NCI-H748 (cell line): ENCODE data around the gene PALD1.

Experiments used
- DNase-seq: peaks from one replicate; lab custom pipeline; 2025; ENCODE audit not compliant: unreplicated experiment; lab: John Stamatoyannopoulos, UW

The PALD1 gene

GRCh38 chr10:70504521-70505358, 26.2 kb downstream of the PALD1 start:
- DNase-seq = no peak

DNA sequence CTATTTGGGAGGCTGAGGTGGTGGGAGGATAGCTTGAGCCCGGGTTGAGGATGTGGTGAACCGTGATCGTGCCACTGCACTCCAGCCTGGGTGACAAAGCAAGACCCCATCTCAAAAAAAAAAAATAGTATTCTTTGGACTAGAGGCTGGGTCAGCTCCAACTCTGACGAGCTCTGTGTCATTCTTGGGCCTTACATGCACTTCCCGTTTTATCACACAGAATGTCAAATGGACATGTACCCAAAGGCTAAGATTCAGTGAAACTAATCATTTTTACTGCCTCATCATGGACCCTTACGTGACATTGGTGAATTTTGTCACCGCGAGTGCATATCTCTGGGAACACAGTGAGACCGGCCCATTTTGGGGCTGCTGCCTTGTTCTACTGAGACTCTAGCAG, 27.3 kb downstream of the PALD1 start:
- no peak for DNase-seq

DNA sequence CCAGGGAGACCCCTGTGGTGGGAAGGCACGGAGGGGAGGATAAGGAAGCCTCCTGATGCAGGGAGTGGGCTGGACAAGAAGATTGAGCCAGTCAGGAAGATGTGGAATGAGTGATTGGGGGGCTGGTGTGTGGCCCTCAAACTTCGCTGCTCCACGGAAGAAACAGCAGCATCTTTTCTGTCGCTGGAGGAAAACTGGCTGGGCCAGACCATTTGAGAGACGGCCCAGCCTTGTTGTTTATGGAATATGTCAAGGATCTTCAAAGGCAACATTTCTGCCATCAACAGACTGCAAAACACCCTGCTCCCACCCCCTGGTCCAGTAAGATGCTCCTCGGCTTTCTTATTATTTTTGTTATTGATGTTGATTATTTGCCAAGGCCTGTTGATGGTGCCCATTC, 29.4 kb downstream of the PALD1 start:
- no peak for DNase-seq

- DNase-seq = peak; percentile 2
These were observed 30.6 kb downstream of the PALD1 start for GRCh38 chr10:70508912-70509756.

- DNase-seq = no peak
These were observed 31.2 kb downstream of the PALD1 start for GRCh38 chr10:70509757-70510147.

- DNase-seq = no peak
These were observed 31.9 kb downstream of the PALD1 start for GRCh38 chr10:70510453-70510852.

DNA sequence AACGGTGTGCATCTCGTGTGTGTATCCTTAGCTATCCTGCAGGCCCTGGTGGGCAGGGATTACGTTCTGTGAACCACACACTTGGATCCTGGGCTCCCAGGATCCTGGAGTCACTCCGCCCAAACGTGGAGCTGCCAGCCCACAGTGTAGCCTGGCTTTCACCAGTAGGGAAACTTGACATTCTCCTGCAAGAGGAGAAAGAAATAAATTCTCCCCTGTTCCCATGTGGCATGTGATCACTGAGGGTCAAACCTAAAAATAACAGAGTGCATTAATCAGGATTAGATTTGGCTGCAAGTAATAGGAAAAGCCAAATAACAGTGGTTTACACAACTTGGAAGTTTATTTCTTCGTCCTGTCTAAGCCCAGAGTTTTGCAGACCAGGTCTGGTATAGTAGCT, 32.3 kb downstream of the PALD1 start:
- no peak for DNase-seq

DNA sequence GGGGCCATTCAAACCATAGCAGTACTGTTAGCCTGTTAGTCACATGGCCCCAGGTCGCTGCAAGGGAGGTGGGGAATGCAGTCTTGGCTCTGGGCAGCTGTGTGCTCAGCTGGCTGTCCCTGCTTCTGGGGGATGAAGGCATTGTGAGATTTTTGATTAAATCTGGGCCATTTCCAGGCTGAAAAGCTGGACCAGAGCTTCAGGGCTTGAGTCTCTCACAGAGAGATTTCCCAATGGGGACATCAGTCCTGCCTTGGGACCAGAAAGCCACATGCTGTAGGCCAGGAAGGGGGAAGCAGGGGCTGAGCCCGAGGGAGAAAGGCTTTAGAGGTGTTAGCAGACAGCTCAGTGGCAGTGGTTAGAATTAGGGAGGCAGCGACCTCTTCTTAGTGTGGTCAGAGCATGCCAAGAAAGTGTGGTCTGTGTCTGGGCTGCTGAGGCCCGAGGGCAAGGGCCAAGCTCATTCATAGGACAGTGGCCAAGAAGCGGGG, 33.6 kb downstream of the PALD1 start:
- DNase-seq = no peak

- DNase-seq = no peak
These were observed 35.3 kb downstream of the PALD1 start for GRCh38 chr10:70513848-70514309.

GRCh38 chr10:70514591-70514990, 36.0 kb downstream of the PALD1 start:
- no peak for DNase-seq

DNA sequence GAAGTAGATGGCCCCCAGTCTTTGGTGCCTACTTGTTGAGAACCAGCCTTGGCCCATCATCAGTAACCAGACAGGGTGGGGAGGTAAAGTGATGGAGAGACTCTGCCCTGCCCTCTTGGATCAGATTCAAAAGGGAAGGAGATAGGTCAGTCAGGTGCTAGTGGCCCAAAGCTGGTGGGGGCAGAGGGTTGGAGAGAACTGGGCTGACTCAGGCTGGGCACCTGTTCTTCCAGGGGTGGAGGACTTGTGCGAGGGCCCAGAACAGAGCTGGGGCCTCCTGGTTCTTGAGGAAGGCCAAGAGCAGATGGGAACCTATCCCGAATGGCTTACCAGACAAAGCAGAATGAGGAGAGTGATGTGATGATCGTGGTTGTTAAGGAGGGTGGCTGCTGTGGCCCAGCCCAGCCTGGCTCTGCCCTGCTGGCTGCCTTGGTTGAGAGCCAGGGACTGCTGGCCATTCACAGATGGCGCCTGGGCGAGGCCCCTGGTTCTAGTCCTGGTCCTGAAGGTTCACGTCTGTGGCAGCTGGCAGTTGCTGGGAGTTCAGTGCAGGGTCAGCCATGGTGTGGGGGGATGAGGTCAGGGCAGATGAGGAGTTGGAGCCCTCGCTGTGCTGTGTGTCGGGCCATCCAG, 36.6 kb downstream of the PALD1 start:
- DNase-seq = no peak

GRCh38 chr10:70518695-70519094, 40.1 kb downstream of the PALD1 start:
- no peak for DNase-seq

GRCh38 chr10:70523057-70523456, 44.5 kb downstream of the PALD1 start:
- no peak for DNase-seq

- no peak for DNase-seq
These were observed 45.0 kb downstream of the PALD1 start for GRCh38 chr10:70523549-70523948.

GRCh38 chr10:70528314-70528713, 49.7 kb downstream of the PALD1 start:
- no peak for DNase-seq

GRCh38 chr10:70528741-70529362, 50.3 kb downstream of the PALD1 start:
- peak; percentile 7 for DNase-seq

- DNase-seq = no peak
These were observed 51.3 kb downstream of the PALD1 start for GRCh38 chr10:70529848-70530247.

- DNase-seq = no peak
These were observed 51.7 kb downstream of the PALD1 start for GRCh38 chr10:70530315-70530714.

DNA sequence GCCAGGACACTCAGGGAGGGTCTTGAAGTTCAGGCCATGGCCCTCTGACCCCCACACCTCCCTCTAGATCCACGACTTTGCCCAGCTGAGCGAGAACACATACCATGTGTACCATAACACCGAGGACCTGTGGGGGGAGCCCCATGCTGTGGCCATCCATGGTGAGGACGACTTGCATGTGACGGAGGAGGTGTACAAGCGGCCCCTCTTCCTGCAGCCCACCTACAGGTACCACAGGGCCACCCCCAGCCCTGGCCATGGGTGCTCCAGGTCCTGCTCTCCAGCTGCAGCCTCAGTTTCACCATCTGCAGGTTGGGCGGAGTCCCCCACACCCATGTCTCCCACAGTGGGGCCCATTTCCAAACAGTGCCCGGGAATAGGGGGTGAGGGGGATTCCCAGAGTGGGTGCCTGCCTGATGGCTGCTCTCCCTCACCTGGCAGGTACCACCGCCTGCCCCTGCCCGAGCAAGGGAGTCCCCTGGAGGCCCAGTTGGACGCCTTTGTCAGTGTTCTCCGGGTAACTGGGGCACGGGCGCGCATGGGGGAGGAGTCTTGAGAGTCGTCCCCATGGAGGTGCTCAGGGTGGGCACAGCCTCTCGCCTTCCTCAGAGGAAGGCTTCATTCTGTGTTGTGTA, 54.1 kb downstream of the PALD1 start:
- DNase-seq = no peak

GRCh38 chr10:70533189-70533558, 54.6 kb downstream of the PALD1 start:
- no peak for DNase-seq

DNA sequence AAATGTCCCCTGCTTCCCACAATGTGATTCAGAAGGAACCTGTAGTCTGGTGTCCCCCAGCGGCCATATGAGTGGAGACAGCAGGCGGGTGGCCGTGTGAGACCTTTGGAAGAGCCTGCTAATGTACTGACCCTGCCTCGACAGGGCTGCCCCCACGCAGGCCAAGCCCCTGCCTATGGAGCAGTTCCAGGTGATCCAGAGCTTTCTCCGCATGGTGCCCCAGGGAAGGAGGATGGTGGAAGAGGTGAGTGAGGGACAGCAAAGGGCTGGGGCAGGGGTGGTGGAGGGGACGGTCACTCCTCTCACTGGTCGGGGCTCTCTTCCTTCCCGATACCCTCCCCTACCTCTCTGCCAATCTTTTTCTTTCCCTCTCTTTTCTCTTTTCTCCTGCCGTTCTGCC, 55.7 kb downstream of the PALD1 start:
- DNase-seq = no peak
